WTC11 (cell line): ENCODE measurements around the gene SCEL. TPM values are rescaled to one million over a fixed set of nuclear protein-coding genes. Genes with fewer than 3 reads are reported as not detected.

Source experiments
- ATAC-seq: fragments of 200-7000 bp; cut with Tn5 transposase; 2 replicates; pipeline ENCODE4 v1.10.0; 2021; ENCODE audit warnings: mild to moderate bottlenecking, moderate library complexity
- CTCF ChIA-PET: fragments of 300-600 bp; sonication (Branson Sonifier 250); formaldehyde crosslinking; loops from one replicate; lab custom pipeline; 2021; ENCODE audit warnings: antibody characterized with exemption; lab: Charles Lee
- POLR2A ChIA-PET: fragments of 350-600 bp; sonication (Branson Sonifier 250); formaldehyde crosslinking; loops from one replicate; lab custom pipeline; 2021; ENCODE audit warnings: antibody characterized with exemption; lab: Charles Lee
- DNase-seq: peaks from one replicate; pipeline ENCODE4 v3.0.0; 2021; ENCODE audit warnings: low spot score
- H3K27ac Mint-ChIP-seq: 2 replicates; pipeline ENCODE4 v1.8.0; 2021; ENCODE audit warnings: mixed read lengths
- H3K27me3 Mint-ChIP-seq: 2 replicates; pipeline ENCODE4 v1.8.0; 2021; ENCODE audit warnings: low read depth, mild to moderate bottlenecking, moderate library complexity, mixed read lengths
- H3K36me3 Mint-ChIP-seq: 2 replicates; pipeline ENCODE4 v1.8.0; 2021; ENCODE audit warnings: mixed read lengths
- H3K4me1 Mint-ChIP-seq: 2 replicates; pipeline ENCODE4 v1.8.0; 2022; ENCODE audit warnings: mixed read lengths
- H3K4me3 Mint-ChIP-seq: 2 replicates; pipeline ENCODE4 v1.8.0; 2021; ENCODE audit warnings: mild to moderate bottlenecking, moderate library complexity, mixed read lengths
- H3K9me3 Mint-ChIP-seq: 2 replicates; pipeline ENCODE4 v1.8.0; 2021; ENCODE audit warnings: mixed read lengths
- CREM ChIP-seq: sonication (generic); formaldehyde crosslinking; IDR thresholded peaks from 2 replicates; pipeline ENCODE4 v1.8.1; 2022; ENCODE audit warnings: mild to moderate bottlenecking, missing genetic modification reagents, moderate library complexity
- ELF4 ChIP-seq: sonication (generic); formaldehyde crosslinking; IDR thresholded peaks from 2 replicates; pipeline ENCODE4 v1.8.1; 2022; ENCODE audit warnings: low read depth, mild to moderate bottlenecking, moderate library complexity, missing genetic modification reagents
- ESRRA ChIP-seq: sonication (generic); formaldehyde crosslinking; IDR thresholded peaks from 2 replicates; pipeline ENCODE4 v1.8.1; 2022; ENCODE audit warnings: mild to moderate bottlenecking, missing genetic modification reagents, borderline replicate concordance
- FOXJ3 ChIP-seq: sonication (generic); formaldehyde crosslinking; IDR thresholded peaks from 2 replicates; pipeline ENCODE4 v1.9.0; 2021; ENCODE audit warnings: missing genetic modification reagents, mild to moderate bottlenecking, borderline replicate concordance
- GABPB1 ChIP-seq: sonication (generic); formaldehyde crosslinking; IDR thresholded peaks from 2 replicates; pipeline ENCODE4 v1.8.1; 2023; ENCODE audit warnings: mild to moderate bottlenecking, missing genetic modification reagents
- GTF2I ChIP-seq: fragments of 250-450 bp; sonication (Bioruptor Pico); conservative IDR thresholded peaks from 2 replicates; pipeline ENCODE4 v1.4.0; 2021; ENCODE audit warnings: mild to moderate bottlenecking
- IRF1 ChIP-seq: sonication (generic); formaldehyde crosslinking; IDR thresholded peaks from 2 replicates; pipeline ENCODE4 v1.8.0; 2023; ENCODE audit warnings: missing genetic modification reagents
- IRF2 ChIP-seq: sonication (generic); formaldehyde crosslinking; IDR thresholded peaks from 2 replicates; pipeline ENCODE4 v1.8.0; 2022; ENCODE audit warnings: low read depth, missing genetic modification reagents, borderline replicate concordance
- JAZF1 ChIP-seq: fragments of 250-450 bp; sonication (Bioruptor Pico); IDR thresholded peaks from 2 replicates; pipeline ENCODE4 v1.9.0; 2021; ENCODE audit warnings: moderate library complexity, mild to moderate bottlenecking, inconsistent platforms
- JUN ChIP-seq: sonication (generic); formaldehyde crosslinking; IDR thresholded peaks from 2 replicates; pipeline ENCODE4 v1.8.0; 2023; ENCODE audit warnings: mild to moderate bottlenecking, missing genetic modification reagents
- KAT7 ChIP-seq: sonication (generic); formaldehyde crosslinking; IDR thresholded peaks from 2 replicates; pipeline ENCODE4 v1.8.1; 2023; ENCODE audit warnings: missing genetic modification reagents, mild to moderate bottlenecking, borderline replicate concordance
- MLX ChIP-seq: sonication (generic); formaldehyde crosslinking; IDR thresholded peaks from 2 replicates; pipeline ENCODE4 v1.8.1; 2023; ENCODE audit warnings: mild to moderate bottlenecking, missing genetic modification reagents, moderate library complexity
- MXD4 ChIP-seq: fragments of 250-450 bp; sonication (Bioruptor Pico); IDR thresholded peaks from 2 replicates; pipeline ENCODE4 v1.8.0; 2021; ENCODE audit warnings: mild to moderate bottlenecking, moderate library complexity, borderline replicate concordance
- MYBL2 ChIP-seq: sonication (generic); formaldehyde crosslinking; IDR thresholded peaks from 2 replicates; pipeline ENCODE4 v1.8.1; 2023; ENCODE audit warnings: mild to moderate bottlenecking, moderate library complexity, missing genetic modification reagents
- NFE2L1 ChIP-seq: sonication (generic); formaldehyde crosslinking; IDR thresholded peaks from 2 replicates; pipeline ENCODE4 v1.8.1; 2023; ENCODE audit warnings: missing genetic modification reagents
- TEAD1 ChIP-seq: sonication (generic); formaldehyde crosslinking; IDR thresholded peaks from 2 replicates; pipeline ENCODE4 v1.8.0; 2022; ENCODE audit warnings: mild to moderate bottlenecking, missing genetic modification reagents
- TEAD4 ChIP-seq: sonication (generic); formaldehyde crosslinking; IDR thresholded peaks from 2 replicates; pipeline ENCODE4 v1.8.0; 2022; ENCODE audit warnings: mild to moderate bottlenecking, missing genetic modification reagents
- ZBTB21 ChIP-seq: sonication (generic); formaldehyde crosslinking; IDR thresholded peaks from 2 replicates; pipeline ENCODE4 v1.8.1; 2023; ENCODE audit warnings: mild to moderate bottlenecking, missing genetic modification reagents, borderline replicate concordance
- ZNF138 ChIP-seq: sonication (generic); formaldehyde crosslinking; conservative IDR thresholded peaks from 2 replicates; pipeline ENCODE4 v1.8.1; 2022; ENCODE audit warnings: mild to moderate bottlenecking, moderate library complexity, missing genetic modification reagents
- ZNF263 ChIP-seq: sonication (generic); formaldehyde crosslinking; IDR thresholded peaks from 2 replicates; pipeline ENCODE4 v1.8.1; 2022; ENCODE audit warnings: low read depth, mild to moderate bottlenecking, moderate library complexity, missing genetic modification reagents
- ZNF396 ChIP-seq: fragments of 250-450 bp; sonication (Bioruptor Pico); IDR thresholded peaks from 2 replicates; pipeline ENCODE4 v1.8.0; 2021; ENCODE audit warnings: mild to moderate bottlenecking, moderate library complexity, borderline replicate concordance
- total RNA-seq: library from RNA; stranded (reverse); gene quantifications from 3 replicates; pipeline ENCODE4 v1.2.3, GENCODE V29; 2021
- TF ChIP-seq, protein P1 (sequence below): fragments of 200-600 bp; IDR thresholded peaks from 2 replicates; pipeline ENCODE4 v1.8.0; 2022; ENCODE audit warnings: antibody characterized with exemption
- TF ChIP-seq, protein P2 (sequence below): sonication (generic); formaldehyde crosslinking; IDR thresholded peaks from 2 replicates; pipeline ENCODE4 v1.8.0; 2023; ENCODE audit warnings: mild to moderate bottlenecking, missing genetic modification reagents
- TF ChIP-seq, protein P3 (sequence below): sonication (generic); formaldehyde crosslinking; IDR thresholded peaks from 2 replicates; pipeline ENCODE4 v1.8.0; 2023; ENCODE audit warnings: missing genetic modification reagents, mild to moderate bottlenecking, borderline replicate concordance
- TF ChIP-seq, protein P4 (sequence below): sonication (generic); formaldehyde crosslinking; IDR thresholded peaks from 2 replicates; pipeline ENCODE4 v1.8.0; 2022; ENCODE audit warnings: mild to moderate bottlenecking, missing genetic modification reagents

The SCEL gene
- total RNA-seq, 1 experiment from 2014 or later, result not detected

GRCh38 chr13:77596777-77597176 is 61.3 kb downstream of the SCEL start (continued):
- no peak for TF ChIP-seq JUN (CRISPR knock-in tag)
- no peak for TF ChIP-seq GABPB1 (CRISPR knock-in tag)
- no peak for TF ChIP-seq JAZF1
- no peak for TF ChIP-seq MYBL2 (CRISPR knock-in tag)
- TF ChIP-seq IRF2 (CRISPR knock-in tag), result no peak
- no peak for TF ChIP-seq GTF2I (CRISPR knock-in tag)
- no peak for TF ChIP-seq MXD4 (CRISPR knock-in tag)
- TF ChIP-seq ESRRA (CRISPR knock-in tag), result no peak
- no peak for TF ChIP-seq ZBTB21
- TF ChIP-seq, protein P1, sequence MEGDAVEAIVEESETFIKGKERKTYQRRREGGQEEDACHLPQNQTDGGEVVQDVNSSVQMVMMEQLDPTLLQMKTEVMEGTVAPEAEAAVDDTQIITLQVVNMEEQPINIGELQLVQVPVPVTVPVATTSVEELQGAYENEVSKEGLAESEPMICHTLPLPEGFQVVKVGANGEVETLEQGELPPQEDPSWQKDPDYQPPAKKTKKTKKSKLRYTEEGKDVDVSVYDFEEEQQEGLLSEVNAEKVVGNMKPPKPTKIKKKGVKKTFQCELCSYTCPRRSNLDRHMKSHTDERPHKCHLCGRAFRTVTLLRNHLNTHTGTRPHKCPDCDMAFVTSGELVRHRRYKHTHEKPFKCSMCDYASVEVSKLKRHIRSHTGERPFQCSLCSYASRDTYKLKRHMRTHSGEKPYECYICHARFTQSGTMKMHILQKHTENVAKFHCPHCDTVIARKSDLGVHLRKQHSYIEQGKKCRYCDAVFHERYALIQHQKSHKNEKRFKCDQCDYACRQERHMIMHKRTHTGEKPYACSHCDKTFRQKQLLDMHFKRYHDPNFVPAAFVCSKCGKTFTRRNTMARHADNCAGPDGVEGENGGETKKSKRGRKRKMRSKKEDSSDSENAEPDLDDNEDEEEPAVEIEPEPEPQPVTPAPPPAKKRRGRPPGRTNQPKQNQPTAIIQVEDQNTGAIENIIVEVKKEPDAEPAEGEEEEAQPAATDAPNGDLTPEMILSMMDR, result no peak

DNA sequence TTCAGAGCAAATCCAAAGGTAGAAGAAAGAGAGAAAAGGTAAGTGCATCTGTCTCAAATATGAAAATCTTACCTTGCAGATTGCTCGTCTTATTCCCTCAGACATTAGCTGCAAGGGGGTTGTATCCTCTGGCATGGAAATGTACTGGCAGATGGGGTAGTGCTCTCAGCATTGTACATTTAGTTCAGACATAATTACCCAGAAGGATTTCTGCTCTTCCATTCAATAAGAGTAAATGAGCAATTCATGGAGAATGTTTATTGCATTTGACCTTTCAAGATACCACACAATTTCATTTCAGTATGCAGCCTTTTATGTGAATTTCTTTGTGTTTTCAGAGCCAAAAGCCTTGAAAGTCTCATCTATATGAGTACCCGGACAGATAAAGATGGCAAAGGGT is 63.8 kb downstream of the SCEL start:
- ATAC-seq (no peak), DNase-seq (no peak)
- no peaks in the 10 kb centered on the region for H3K9me3 Mint-ChIP-seq
- no peak overlapping the region for H3K4me3 Mint-ChIP-seq
- ChIA-PET CTCF (no interaction called here), POLR2A (no interaction called here)
- H3K36me3 Mint-ChIP-seq, result no peaks in the 10 kb centered on the region
- TF ChIP-seq MLX (CRISPR knock-in tag), result no peak
- TF ChIP-seq IRF1 (CRISPR knock-in tag), result no peak
- TF ChIP-seq NFE2L1 (CRISPR knock-in tag), result no peak
- TF ChIP-seq, protein P2, sequence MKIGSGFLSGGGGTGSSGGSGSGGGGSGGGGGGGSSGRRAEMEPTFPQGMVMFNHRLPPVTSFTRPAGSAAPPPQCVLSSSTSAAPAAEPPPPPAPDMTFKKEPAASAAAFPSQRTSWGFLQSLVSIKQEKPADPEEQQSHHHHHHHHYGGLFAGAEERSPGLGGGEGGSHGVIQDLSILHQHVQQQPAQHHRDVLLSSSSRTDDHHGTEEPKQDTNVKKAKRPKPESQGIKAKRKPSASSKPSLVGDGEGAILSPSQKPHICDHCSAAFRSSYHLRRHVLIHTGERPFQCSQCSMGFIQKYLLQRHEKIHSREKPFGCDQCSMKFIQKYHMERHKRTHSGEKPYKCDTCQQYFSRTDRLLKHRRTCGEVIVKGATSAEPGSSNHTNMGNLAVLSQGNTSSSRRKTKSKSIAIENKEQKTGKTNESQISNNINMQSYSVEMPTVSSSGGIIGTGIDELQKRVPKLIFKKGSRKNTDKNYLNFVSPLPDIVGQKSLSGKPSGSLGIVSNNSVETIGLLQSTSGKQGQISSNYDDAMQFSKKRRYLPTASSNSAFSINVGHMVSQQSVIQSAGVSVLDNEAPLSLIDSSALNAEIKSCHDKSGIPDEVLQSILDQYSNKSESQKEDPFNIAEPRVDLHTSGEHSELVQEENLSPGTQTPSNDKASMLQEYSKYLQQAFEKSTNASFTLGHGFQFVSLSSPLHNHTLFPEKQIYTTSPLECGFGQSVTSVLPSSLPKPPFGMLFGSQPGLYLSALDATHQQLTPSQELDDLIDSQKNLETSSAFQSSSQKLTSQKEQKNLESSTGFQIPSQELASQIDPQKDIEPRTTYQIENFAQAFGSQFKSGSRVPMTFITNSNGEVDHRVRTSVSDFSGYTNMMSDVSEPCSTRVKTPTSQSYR (CRISPR knock-in tag), result no peak
- no peak for TF ChIP-seq ZNF138 (CRISPR knock-in tag)
- TF ChIP-seq GTF2I (CRISPR knock-in tag), result no peak
- H3K27ac Mint-ChIP-seq, result no peak overlapping the region
- no peaks in the 10 kb centered on the region for H3K4me1 Mint-ChIP-seq
- H3K27me3 Mint-ChIP-seq, result no peaks in the 10 kb centered on the region

GRCh38 chr13:77600701-77601100 is 65.2 kb downstream of the SCEL start:
- Mint-ChIP-seq H3K27ac (no peak overlapping the region), H3K4me3 (no peak overlapping the region), H3K9me3 (no peaks in the 10 kb centered on the region), H3K4me1 (no peaks in the 10 kb centered on the region), H3K36me3 (no peaks in the 10 kb centered on the region), H3K27me3 (no peaks in the 10 kb centered on the region)
- ChIA-PET CTCF (no interaction called here), POLR2A (interaction anchor here (0.6 kb wide), 1 partner anchor 52 kb away, joined by 3 read pairs; no protein-coding TSS in a partner anchor)
- ATAC-seq, result no peak
- no peak for DNase-seq
- no peak for TF ChIP-seq ELF4 (CRISPR knock-in tag)
- no peak for TF ChIP-seq TEAD4
- no peak for TF ChIP-seq FOXJ3 (CRISPR knock-in tag)
- TF ChIP-seq ZNF263 (CRISPR knock-in tag), result no peak
- TF ChIP-seq, protein P3, sequence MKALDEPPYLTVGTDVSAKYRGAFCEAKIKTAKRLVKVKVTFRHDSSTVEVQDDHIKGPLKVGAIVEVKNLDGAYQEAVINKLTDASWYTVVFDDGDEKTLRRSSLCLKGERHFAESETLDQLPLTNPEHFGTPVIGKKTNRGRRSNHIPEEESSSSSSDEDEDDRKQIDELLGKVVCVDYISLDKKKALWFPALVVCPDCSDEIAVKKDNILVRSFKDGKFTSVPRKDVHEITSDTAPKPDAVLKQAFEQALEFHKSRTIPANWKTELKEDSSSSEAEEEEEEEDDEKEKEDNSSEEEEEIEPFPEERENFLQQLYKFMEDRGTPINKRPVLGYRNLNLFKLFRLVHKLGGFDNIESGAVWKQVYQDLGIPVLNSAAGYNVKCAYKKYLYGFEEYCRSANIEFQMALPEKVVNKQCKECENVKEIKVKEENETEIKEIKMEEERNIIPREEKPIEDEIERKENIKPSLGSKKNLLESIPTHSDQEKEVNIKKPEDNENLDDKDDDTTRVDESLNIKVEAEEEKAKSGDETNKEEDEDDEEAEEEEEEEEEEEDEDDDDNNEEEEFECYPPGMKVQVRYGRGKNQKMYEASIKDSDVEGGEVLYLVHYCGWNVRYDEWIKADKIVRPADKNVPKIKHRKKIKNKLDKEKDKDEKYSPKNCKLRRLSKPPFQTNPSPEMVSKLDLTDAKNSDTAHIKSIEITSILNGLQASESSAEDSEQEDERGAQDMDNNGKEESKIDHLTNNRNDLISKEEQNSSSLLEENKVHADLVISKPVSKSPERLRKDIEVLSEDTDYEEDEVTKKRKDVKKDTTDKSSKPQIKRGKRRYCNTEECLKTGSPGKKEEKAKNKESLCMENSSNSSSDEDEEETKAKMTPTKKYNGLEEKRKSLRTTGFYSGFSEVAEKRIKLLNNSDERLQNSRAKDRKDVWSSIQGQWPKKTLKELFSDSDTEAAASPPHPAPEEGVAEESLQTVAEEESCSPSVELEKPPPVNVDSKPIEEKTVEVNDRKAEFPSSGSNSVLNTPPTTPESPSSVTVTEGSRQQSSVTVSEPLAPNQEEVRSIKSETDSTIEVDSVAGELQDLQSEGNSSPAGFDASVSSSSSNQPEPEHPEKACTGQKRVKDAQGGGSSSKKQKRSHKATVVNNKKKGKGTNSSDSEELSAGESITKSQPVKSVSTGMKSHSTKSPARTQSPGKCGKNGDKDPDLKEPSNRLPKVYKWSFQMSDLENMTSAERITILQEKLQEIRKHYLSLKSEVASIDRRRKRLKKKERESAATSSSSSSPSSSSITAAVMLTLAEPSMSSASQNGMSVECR (CRISPR knock-in tag), result no peak
- no peak for TF ChIP-seq KAT7
- no peak for TF ChIP-seq ZNF396 (CRISPR knock-in tag)
- no peak for TF ChIP-seq CREM (CRISPR knock-in tag)
- no peak for TF ChIP-seq TEAD1 (CRISPR knock-in tag)
- TF ChIP-seq, protein P4, sequence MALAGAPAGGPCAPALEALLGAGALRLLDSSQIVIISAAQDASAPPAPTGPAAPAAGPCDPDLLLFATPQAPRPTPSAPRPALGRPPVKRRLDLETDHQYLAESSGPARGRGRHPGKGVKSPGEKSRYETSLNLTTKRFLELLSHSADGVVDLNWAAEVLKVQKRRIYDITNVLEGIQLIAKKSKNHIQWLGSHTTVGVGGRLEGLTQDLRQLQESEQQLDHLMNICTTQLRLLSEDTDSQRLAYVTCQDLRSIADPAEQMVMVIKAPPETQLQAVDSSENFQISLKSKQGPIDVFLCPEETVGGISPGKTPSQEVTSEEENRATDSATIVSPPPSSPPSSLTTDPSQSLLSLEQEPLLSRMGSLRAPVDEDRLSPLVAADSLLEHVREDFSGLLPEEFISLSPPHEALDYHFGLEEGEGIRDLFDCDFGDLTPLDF (CRISPR knock-in tag), result no peak
